HepG2 (cell line): Measurements from ENCODE around the gene C1orf115. TPM values are rescaled to one million over a fixed set of nuclear protein-coding genes. Genes with fewer than 3 reads are reported as not detected.

Source experiments
- ERF ChIP-seq: IDR thresholded peaks from 2 replicates; pipeline ENCODE4 v1.6.1; 2018; ENCODE audit warnings: missing biosample characterization, missing genetic modification reagents
- MATR3 ChIP-seq: sonication (generic); formaldehyde crosslinking; IDR thresholded peaks from 2 replicates; pipeline ENCODE4 v1.4.0; 2020; ENCODE audit warnings: missing genetic modification reagents
- POLR2AphosphoS2 ChIP-seq: IDR thresholded peaks from 2 replicates; pipeline ENCODE4 v1.6.1; 2011; ENCODE audit warnings: low read depth, low read length, improper control_type of control experiment
- RFX3 ChIP-seq: IDR thresholded peaks from 2 replicates; pipeline ENCODE4 v1.6.1; 2016; ENCODE audit warnings: missing biosample characterization, missing genetic modification reagents
- SPEN ChIP-seq: sonication (generic); formaldehyde crosslinking; IDR thresholded peaks from 2 replicates; pipeline ENCODE4 v1.5.1; 2020; ENCODE audit warnings: low read depth, mild to moderate bottlenecking, missing genetic modification reagents
- XBP1 ChIP-seq: sonication (generic); formaldehyde crosslinking; IDR thresholded peaks from 2 replicates; pipeline ENCODE4 v1.5.0; 2020; ENCODE audit warnings: missing genetic modification reagents
- ZBTB8A ChIP-seq: sonication (generic); formaldehyde crosslinking; IDR thresholded peaks from 2 replicates; pipeline ENCODE4 v1.4.0; 2020; ENCODE audit warnings: mild to moderate bottlenecking, low read depth, missing genetic modification reagents, borderline replicate concordance
- ZNF7 ChIP-seq: IDR thresholded peaks from 2 replicates; pipeline ENCODE4 v1.6.1; 2016; ENCODE audit warnings: missing biosample characterization, missing genetic modification reagents
- ZNF773 ChIP-seq: sonication (generic); formaldehyde crosslinking; IDR thresholded peaks from 2 replicates; pipeline ENCODE4 v1.4.0; 2020; ENCODE audit warnings: missing genetic modification reagents, borderline replicate concordance
- polyA plus RNA-seq, 8 experiments: library from polyadenylated mRNA; depleted of rRNA in 3 of 8; stranded (reverse) in 7 of 8; unstranded in 1 of 8; fragments of >200 nt; fragmentation: Illumina TruSeq in 4 of 8; extraction: Trizol in 4 of 8; gene quantifications; 2 replicates each; pipeline versions ENCODE4 v1.2.1 to v1.2.3, GENCODE V29; 2011 to 2016; ENCODE audit warnings: low read depth in 4 of 8, missing spikeins in 1 of 8, mixed read lengths in 1 of 8; ENCODE audit not compliant: insufficient read depth in 1 of 8
- total RNA-seq, 5 experiments: library from RNA; depleted of rRNA; stranded (reverse); fragments of >200 nt; fragmentation: Illumina TruSeq; extraction: Trizol; gene quantifications; 2 replicates each; pipeline ENCODE4 v1.2.3, GENCODE V29; 2016; ENCODE audit warnings: low read depth in 1 of 5
- TF ChIP-seq, protein P1 (sequence below): sonication (generic); formaldehyde crosslinking; IDR thresholded peaks from 2 replicates; pipeline ENCODE4 v1.4.0; 2020; ENCODE audit warnings: missing genetic modification reagents
- TF ChIP-seq, protein P2 (sequence below): IDR thresholded peaks from 2 replicates; pipeline ENCODE4 v1.6.1; 2018; ENCODE audit warnings: missing genetic modification reagents
- TF ChIP-seq, protein P3 (sequence below): sonication (generic); formaldehyde crosslinking; IDR thresholded peaks from 2 replicates; pipeline ENCODE4 v1.5.0; 2020; ENCODE audit warnings: mild to moderate bottlenecking, missing genetic modification reagents, borderline replicate concordance
- TF ChIP-seq, protein P4 (sequence below): sonication (generic); formaldehyde crosslinking; conservative IDR thresholded peaks from 2 replicates; pipeline ENCODE4 v1.8.1; 2023; ENCODE audit warnings: missing genetic modification reagents
- TF ChIP-seq, protein P5 (sequence below): sonication (generic); formaldehyde crosslinking; IDR thresholded peaks from 2 replicates; pipeline ENCODE4 v1.4.0; 2020; ENCODE audit warnings: low read depth, mild to moderate bottlenecking, missing genetic modification reagents
- TF ChIP-seq, protein P6 (sequence below): sonication (generic); formaldehyde crosslinking; IDR thresholded peaks from 2 replicates; pipeline ENCODE4 v1.8.0; 2022; ENCODE audit warnings: low read depth, missing genetic modification reagents
- TF ChIP-seq, protein P7 (sequence below): fragments of 450-650 bp; IDR thresholded peaks from 2 replicates; pipeline ENCODE4 v1.6.1; 2017

Gene C1orf115
- total and polyA plus RNA-seq, 2 of the 13 experiments (the other 11 are each of a cell fraction or from before 2014, with no cell fraction given) = 25.2 to 85.9 TPM

DNA sequence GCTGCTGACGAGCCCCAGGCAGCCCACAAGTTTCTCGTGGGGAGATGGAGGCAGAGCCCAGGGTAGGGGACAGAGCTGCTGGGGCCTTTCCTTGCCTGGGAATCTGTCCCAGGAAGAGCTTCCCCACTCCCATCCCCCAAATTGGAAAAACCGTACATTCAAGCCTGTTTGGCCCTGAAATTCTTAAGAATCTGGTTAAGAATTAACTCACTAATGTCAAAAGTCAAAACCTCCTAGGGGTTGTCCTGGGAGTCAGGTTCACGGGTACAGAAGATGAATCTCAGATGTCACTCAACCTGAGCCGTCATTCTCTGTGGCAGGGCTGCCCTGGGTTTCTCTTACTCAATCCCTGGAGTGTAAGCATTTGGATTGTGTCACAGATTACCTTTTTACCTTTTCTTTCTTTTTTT lies 8.4 kb downstream of the C1orf115 start (continued):
- TF ChIP-seq, protein P1, sequence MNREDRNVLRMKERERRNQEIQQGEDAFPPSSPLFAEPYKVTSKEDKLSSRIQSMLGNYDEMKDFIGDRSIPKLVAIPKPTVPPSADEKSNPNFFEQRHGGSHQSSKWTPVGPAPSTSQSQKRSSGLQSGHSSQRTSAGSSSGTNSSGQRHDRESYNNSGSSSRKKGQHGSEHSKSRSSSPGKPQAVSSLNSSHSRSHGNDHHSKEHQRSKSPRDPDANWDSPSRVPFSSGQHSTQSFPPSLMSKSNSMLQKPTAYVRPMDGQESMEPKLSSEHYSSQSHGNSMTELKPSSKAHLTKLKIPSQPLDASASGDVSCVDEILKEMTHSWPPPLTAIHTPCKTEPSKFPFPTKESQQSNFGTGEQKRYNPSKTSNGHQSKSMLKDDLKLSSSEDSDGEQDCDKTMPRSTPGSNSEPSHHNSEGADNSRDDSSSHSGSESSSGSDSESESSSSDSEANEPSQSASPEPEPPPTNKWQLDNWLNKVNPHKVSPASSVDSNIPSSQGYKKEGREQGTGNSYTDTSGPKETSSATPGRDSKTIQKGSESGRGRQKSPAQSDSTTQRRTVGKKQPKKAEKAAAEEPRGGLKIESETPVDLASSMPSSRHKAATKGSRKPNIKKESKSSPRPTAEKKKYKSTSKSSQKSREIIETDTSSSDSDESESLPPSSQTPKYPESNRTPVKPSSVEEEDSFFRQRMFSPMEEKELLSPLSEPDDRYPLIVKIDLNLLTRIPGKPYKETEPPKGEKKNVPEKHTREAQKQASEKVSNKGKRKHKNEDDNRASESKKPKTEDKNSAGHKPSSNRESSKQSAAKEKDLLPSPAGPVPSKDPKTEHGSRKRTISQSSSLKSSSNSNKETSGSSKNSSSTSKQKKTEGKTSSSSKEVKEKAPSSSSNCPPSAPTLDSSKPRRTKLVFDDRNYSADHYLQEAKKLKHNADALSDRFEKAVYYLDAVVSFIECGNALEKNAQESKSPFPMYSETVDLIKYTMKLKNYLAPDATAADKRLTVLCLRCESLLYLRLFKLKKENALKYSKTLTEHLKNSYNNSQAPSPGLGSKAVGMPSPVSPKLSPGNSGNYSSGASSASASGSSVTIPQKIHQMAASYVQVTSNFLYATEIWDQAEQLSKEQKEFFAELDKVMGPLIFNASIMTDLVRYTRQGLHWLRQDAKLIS = no peak
- TF ChIP-seq ZBTB8A (CRISPR knock-in tag) (no peak), XBP1 (CRISPR knock-in tag) (no peak), POLR2AphosphoS2 (no peak), ZNF773 (CRISPR knock-in tag) (no peak), MATR3 (no peak), ERF (CRISPR knock-in tag) (no peak), SPEN (CRISPR knock-in tag) (no peak), ZNF7 (no peak), RFX3 (CRISPR knock-in tag) (no peak)
- TF ChIP-seq, protein P2, sequence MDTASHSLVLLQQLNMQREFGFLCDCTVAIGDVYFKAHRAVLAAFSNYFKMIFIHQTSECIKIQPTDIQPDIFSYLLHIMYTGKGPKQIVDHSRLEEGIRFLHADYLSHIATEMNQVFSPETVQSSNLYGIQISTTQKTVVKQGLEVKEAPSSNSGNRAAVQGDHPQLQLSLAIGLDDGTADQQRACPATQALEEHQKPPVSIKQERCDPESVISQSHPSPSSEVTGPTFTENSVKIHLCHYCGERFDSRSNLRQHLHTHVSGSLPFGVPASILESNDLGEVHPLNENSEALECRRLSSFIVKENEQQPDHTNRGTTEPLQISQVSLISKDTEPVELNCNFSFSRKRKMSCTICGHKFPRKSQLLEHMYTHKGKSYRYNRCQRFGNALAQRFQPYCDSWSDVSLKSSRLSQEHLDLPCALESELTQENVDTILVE (CRISPR knock-in tag) = no peak
- TF ChIP-seq, protein P3, sequence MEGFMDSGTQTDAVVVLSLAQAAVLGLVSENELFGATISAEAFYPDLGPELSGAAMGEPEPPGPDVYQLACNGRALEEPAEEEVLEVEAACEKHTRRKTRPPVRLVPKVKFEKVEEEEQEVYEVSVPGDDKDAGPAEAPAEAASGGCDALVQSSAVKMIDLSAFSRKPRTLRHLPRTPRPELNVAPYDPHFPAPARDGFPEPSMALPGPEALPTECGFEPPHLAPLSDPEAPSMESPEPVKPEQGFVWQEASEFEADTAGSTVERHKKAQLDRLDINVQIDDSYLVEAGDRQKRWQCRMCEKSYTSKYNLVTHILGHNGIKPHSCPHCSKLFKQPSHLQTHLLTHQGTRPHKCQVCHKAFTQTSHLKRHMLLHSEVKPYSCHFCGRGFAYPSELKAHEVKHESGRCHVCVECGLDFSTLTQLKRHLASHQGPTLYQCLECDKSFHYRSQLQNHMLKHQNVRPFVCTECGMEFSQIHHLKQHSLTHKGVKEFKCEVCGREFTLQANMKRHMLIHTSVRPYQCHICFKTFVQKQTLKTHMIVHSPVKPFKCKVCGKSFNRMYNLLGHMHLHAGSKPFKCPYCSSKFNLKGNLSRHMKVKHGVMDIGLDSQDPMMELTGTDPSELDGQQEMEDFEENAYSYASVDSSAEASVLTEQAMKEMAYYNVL (CRISPR knock-in tag) = peak; percentile 24; the same call in 1 of the 2 replicates
- TF ChIP-seq, protein P4, sequence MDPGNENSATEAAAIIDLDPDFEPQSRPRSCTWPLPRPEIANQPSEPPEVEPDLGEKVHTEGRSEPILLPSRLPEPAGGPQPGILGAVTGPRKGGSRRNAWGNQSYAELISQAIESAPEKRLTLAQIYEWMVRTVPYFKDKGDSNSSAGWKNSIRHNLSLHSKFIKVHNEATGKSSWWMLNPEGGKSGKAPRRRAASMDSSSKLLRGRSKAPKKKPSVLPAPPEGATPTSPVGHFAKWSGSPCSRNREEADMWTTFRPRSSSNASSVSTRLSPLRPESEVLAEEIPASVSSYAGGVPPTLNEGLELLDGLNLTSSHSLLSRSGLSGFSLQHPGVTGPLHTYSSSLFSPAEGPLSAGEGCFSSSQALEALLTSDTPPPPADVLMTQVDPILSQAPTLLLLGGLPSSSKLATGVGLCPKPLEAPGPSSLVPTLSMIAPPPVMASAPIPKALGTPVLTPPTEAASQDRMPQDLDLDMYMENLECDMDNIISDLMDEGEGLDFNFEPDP (CRISPR knock-in tag) = no peak
- TF ChIP-seq, protein P5, sequence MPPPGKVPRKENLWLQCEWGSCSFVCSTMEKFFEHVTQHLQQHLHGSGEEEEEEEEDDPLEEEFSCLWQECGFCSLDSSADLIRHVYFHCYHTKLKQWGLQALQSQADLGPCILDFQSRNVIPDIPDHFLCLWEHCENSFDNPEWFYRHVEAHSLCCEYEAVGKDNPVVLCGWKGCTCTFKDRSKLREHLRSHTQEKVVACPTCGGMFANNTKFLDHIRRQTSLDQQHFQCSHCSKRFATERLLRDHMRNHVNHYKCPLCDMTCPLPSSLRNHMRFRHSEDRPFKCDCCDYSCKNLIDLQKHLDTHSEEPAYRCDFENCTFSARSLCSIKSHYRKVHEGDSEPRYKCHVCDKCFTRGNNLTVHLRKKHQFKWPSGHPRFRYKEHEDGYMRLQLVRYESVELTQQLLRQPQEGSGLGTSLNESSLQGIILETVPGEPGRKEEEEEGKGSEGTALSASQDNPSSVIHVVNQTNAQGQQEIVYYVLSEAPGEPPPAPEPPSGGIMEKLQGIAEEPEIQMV (CRISPR knock-in tag) = 0 out of 2 replicates have a peak, but pooled peaks have one; percentile 25
- TF ChIP-seq, protein P6, sequence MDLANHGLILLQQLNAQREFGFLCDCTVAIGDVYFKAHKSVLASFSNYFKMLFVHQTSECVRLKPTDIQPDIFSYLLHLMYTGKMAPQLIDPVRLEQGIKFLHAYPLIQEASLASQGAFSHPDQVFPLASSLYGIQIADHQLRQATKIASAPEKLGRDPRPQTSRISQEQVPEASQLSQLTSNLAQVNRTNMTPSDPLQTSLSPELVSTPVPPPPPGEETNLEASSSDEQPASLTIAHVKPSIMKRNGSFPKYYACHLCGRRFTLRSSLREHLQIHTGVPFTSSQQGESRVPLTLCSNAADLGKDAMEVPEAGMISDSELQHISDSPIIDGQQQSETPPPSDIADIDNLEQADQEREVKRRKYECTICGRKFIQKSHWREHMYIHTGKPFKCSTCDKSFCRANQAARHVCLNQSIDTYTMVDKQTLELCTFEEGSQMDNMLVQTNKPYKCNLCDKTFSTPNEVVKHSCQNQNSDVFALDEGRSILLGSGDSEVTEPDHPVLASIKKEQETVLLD (CRISPR knock-in tag) = no peak
- TF ChIP-seq, protein P7, sequence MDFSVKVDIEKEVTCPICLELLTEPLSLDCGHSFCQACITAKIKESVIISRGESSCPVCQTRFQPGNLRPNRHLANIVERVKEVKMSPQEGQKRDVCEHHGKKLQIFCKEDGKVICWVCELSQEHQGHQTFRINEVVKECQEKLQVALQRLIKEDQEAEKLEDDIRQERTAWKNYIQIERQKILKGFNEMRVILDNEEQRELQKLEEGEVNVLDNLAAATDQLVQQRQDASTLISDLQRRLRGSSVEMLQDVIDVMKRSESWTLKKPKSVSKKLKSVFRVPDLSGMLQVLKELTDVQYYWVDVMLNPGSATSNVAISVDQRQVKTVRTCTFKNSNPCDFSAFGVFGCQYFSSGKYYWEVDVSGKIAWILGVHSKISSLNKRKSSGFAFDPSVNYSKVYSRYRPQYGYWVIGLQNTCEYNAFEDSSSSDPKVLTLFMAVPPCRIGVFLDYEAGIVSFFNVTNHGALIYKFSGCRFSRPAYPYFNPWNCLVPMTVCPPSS = no peak
